ENCODE data around the gene PRKCE.

PRKCE gene

GRCh38 chr2:45731141-45731540 lies 79.7 kb downstream of the PRKCE start:
- Histone ChIP-seq H4K8ac (ENCODE audit: low read length) (no peak overlapping the region), H3K14ac (ENCODE audit: low read length in 2 of 2) (no peak overlapping the region), H3K4me1 (ENCODE audit: control insufficient read depth, insufficient read depth, low read depth, low read length) (no peaks in the 10 kb centered on the region), H3K79me1 (replicated peaks; ENCODE audit: low read length, poor library complexity, severe bottlenecking) (peaks cover 13% of the 10 kb centered on the region), H2AFZ (ENCODE audit: low read depth, low read length) (no peak overlapping the region), H3K4me3 (ENCODE audit: insufficient read depth in 1 of 2, low read depth in 1 of 2, low read length in 2 of 2) (no peak overlapping the region), H3K9me3 (ENCODE audit: control insufficient read depth, low read length) (no peaks in the 10 kb centered on the region), H2BK5ac (ENCODE audit: low read depth, low read length, poor library complexity, severe bottlenecking) (no peak overlapping the region), H4K91ac (ENCODE audit: low read length) (no peak overlapping the region), H3K9ac (ENCODE audit: low read length) (no peak overlapping the region), H3K27ac (ENCODE audit: low read length, poor library complexity, severe bottlenecking) (no peak overlapping the region), H2BK12ac (ENCODE audit: low read length in 2 of 2) (no peak overlapping the region), H2BK15ac (ENCODE audit: low read depth, poor library complexity, severe bottlenecking) (no peak overlapping the region), H3K18ac (ENCODE audit: low read depth in 1 of 2, low read length in 2 of 2) (no peak overlapping the region), H3K36me3 (ENCODE audit: control insufficient read depth in 1 of 2, insufficient read depth in 2 of 2, low read depth in 1 of 2, low read length in 2 of 2) (no peaks in the 10 kb centered on the region), H3K4ac (ENCODE audit: low read depth in 1 of 2, low read length in 2 of 2) (no peak overlapping the region), H3K27me3 (ENCODE audit: control insufficient read depth in 1 of 2, insufficient read depth in 1 of 2, low read length in 2 of 2) (no peaks in the 10 kb centered on the region), H3K4me2 (ENCODE audit: low read length, poor library complexity, severe bottlenecking) (no peak overlapping the region), H2BK120ac (ENCODE audit: low read depth, low read length) (no peak overlapping the region), H2AK5ac (ENCODE audit: low read length, severe bottlenecking) (no peak overlapping the region), H3K23ac (ENCODE audit: low read length in 2 of 2) (no peak overlapping the region)
- DNase-seq = no peak

DNA sequence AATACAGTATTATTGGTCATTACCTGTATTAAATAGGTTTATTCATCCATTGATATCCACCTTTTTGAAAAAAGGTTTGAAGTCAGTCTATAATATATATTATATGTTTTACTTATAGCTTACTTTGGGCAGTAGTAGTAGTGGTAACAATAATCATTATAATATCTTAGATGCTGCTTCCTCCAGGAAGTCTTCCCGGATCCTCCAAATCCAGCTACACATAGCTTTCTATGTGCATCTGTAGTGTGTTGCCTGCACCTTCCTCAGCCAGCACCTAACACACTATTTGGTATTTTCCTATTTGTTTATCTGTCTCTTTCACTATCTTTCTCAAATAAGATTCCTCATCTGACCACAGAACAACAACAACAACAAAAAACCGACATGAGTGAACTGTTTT lies 81.0 kb downstream of the PRKCE start:
- H3K4me1 ChIP-seq (ENCODE audit: control insufficient read depth, insufficient read depth, low read depth, low read length) = no peaks in the 10 kb centered on the region
- H3K9me3 ChIP-seq (ENCODE audit: control insufficient read depth, low read length) = no peaks in the 10 kb centered on the region
- H2BK15ac ChIP-seq (ENCODE audit: low read depth, poor library complexity, severe bottlenecking) = no peak overlapping the region
- H2BK12ac ChIP-seq (ENCODE audit: low read length in 2 of 2) = no peak overlapping the region
- H3K27ac ChIP-seq (ENCODE audit: low read length, poor library complexity, severe bottlenecking) = no peak overlapping the region
- no peak overlapping the region for H3K4me3 ChIP-seq (ENCODE audit: insufficient read depth in 1 of 2, low read depth in 1 of 2, low read length in 2 of 2)
- H3K36me3 ChIP-seq (ENCODE audit: control insufficient read depth in 1 of 2, insufficient read depth in 2 of 2, low read depth in 1 of 2, low read length in 2 of 2) = peaks cover 0 to 3% of the 10 kb centered on the region in 2 experiments
- no peak overlapping the region for H4K91ac ChIP-seq (ENCODE audit: low read length)
- no peak overlapping the region for H3K4me2 ChIP-seq (ENCODE audit: low read length, poor library complexity, severe bottlenecking)
- 94% methylated on average over 2 of the region's 2 CpGs for WGBS
- H2AFZ ChIP-seq (ENCODE audit: low read depth, low read length) = no peak overlapping the region
- no peak overlapping the region for H3K18ac ChIP-seq (ENCODE audit: low read depth in 1 of 2, low read length in 2 of 2)
- H4K8ac ChIP-seq (ENCODE audit: low read length) = no peak overlapping the region
- H2BK5ac ChIP-seq (ENCODE audit: low read depth, low read length, poor library complexity, severe bottlenecking) = no peak overlapping the region
- H3K4ac ChIP-seq (ENCODE audit: low read depth in 1 of 2, low read length in 2 of 2) = no peak overlapping the region
- no peak overlapping the region for H3K9ac ChIP-seq (ENCODE audit: low read length)
- no peak overlapping the region for H2AK5ac ChIP-seq (ENCODE audit: low read length, severe bottlenecking)
- H3K14ac ChIP-seq (ENCODE audit: low read length in 2 of 2) = no peak overlapping the region
- no peak for DNase-seq
- no peaks in the 10 kb centered on the region for H3K27me3 ChIP-seq (ENCODE audit: control insufficient read depth in 1 of 2, insufficient read depth in 1 of 2, low read length in 2 of 2)
- peaks cover 13% of the 10 kb centered on the region for H3K79me1 ChIP-seq (replicated peaks; ENCODE audit: low read length, poor library complexity, severe bottlenecking)
- no peak overlapping the region for H2BK120ac ChIP-seq (ENCODE audit: low read depth, low read length)
- H3K23ac ChIP-seq (ENCODE audit: low read length in 2 of 2) = no peak overlapping the region

- H3K14ac ChIP-seq (ENCODE audit: low read length in 2 of 2) = no peak overlapping the region
- H2BK120ac ChIP-seq (ENCODE audit: low read depth, low read length) = no peak overlapping the region
- no peak overlapping the region for H2BK15ac ChIP-seq (ENCODE audit: low read depth, poor library complexity, severe bottlenecking)
- H3K36me3 ChIP-seq (ENCODE audit: control insufficient read depth in 1 of 2, insufficient read depth in 2 of 2, low read depth in 1 of 2, low read length in 2 of 2) = peaks cover 0 to 6% of the 10 kb centered on the region in 2 experiments
- H3K9ac ChIP-seq (ENCODE audit: low read length) = no peak overlapping the region
- no peak overlapping the region for H3K23ac ChIP-seq (ENCODE audit: low read length in 2 of 2)
- H3K27ac ChIP-seq (ENCODE audit: low read length, poor library complexity, severe bottlenecking) = no peak overlapping the region
- H2BK12ac ChIP-seq (ENCODE audit: low read length in 2 of 2) = no peak overlapping the region
- no peak overlapping the region for H3K18ac ChIP-seq (ENCODE audit: low read depth in 1 of 2, low read length in 2 of 2)
- H3K4me3 ChIP-seq (ENCODE audit: insufficient read depth in 1 of 2, low read depth in 1 of 2, low read length in 2 of 2) = no peak overlapping the region
- no peak overlapping the region for H2AK5ac ChIP-seq (ENCODE audit: low read length, severe bottlenecking)
- no peak overlapping the region for H2BK5ac ChIP-seq (ENCODE audit: low read depth, low read length, poor library complexity, severe bottlenecking)
- no peak overlapping the region for H3K4ac ChIP-seq (ENCODE audit: low read depth in 1 of 2, low read length in 2 of 2)
- H2AFZ ChIP-seq (ENCODE audit: low read depth, low read length) = no peak overlapping the region
- H3K4me2 ChIP-seq (ENCODE audit: low read length, poor library complexity, severe bottlenecking) = no peak overlapping the region
- no peaks in the 10 kb centered on the region for H3K4me1 ChIP-seq (ENCODE audit: control insufficient read depth, insufficient read depth, low read depth, low read length)
- H3K27me3 ChIP-seq (ENCODE audit: control insufficient read depth in 1 of 2, insufficient read depth in 1 of 2, low read length in 2 of 2) = no peaks in the 10 kb centered on the region
- peaks cover 13% of the 10 kb centered on the region for H3K79me1 ChIP-seq (replicated peaks; ENCODE audit: low read length, poor library complexity, severe bottlenecking)
- H4K91ac ChIP-seq (ENCODE audit: low read length) = no peak overlapping the region
- H4K8ac ChIP-seq (ENCODE audit: low read length) = no peak overlapping the region
- 89% methylated on average over 3 of the region's 3 CpGs for WGBS
- no peak for DNase-seq
- H3K9me3 ChIP-seq (ENCODE audit: control insufficient read depth, low read length) = no peaks in the 10 kb centered on the region
These were observed 81.5 kb downstream of the PRKCE start for GRCh38 chr2:45732946-45733345.

DNA sequence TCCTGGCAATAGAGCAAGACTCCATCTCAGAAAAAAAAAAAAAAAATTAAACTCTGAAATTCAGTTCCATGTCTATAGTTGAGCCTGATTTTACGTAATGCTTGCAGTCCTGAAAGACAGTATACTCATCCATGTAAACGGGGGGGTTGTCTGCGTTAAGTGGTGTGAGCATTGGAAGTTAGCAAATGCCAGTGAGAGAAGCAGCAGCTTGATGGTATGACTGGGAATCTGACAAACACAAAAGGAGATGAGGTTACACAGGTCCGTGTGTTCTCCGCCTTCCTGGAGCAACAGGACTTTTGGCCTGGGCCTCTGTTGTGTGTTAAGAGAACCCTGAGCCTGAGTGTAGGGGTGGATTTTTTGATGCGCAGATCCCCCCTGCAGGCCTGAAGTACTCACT lies 82.9 kb downstream of the PRKCE start:
- no peak overlapping the region for H3K27ac ChIP-seq (ENCODE audit: low read length, poor library complexity, severe bottlenecking)
- no peaks in the 10 kb centered on the region for H3K4me1 ChIP-seq (ENCODE audit: control insufficient read depth, insufficient read depth, low read depth, low read length)
- no peak overlapping the region for H3K18ac ChIP-seq (ENCODE audit: low read depth in 1 of 2, low read length in 2 of 2)
- H4K91ac ChIP-seq (ENCODE audit: low read length) = no peak overlapping the region
- no peak overlapping the region for H3K9ac ChIP-seq (ENCODE audit: low read length)
- peaks cover 11% of the 10 kb centered on the region for H3K79me1 ChIP-seq (replicated peaks; ENCODE audit: low read length, poor library complexity, severe bottlenecking)
- peak overlapping the region in 1 of 2 experiments; percentile 27 for H3K23ac ChIP-seq (ENCODE audit: low read length in 2 of 2)
- DNase-seq = no peak
- no peak overlapping the region for H4K8ac ChIP-seq (ENCODE audit: low read length)
- no peak overlapping the region for H2AFZ ChIP-seq (ENCODE audit: low read depth, low read length)
- H3K9me3 ChIP-seq (ENCODE audit: control insufficient read depth, low read length) = no peaks in the 10 kb centered on the region
- no peak overlapping the region for H3K4ac ChIP-seq (ENCODE audit: low read depth in 1 of 2, low read length in 2 of 2)
- H3K4me3 ChIP-seq (ENCODE audit: insufficient read depth in 1 of 2, low read depth in 1 of 2, low read length in 2 of 2) = no peak overlapping the region
- H2BK120ac ChIP-seq (ENCODE audit: low read depth, low read length) = no peak overlapping the region
- WGBS = 92% methylated on average over 6 of the region's 6 CpGs
- H2BK15ac ChIP-seq (ENCODE audit: low read depth, poor library complexity, severe bottlenecking) = no peak overlapping the region
- H3K27me3 ChIP-seq (ENCODE audit: control insufficient read depth in 1 of 2, insufficient read depth in 1 of 2, low read length in 2 of 2) = no peaks in the 10 kb centered on the region
- H3K36me3 ChIP-seq (ENCODE audit: control insufficient read depth in 1 of 2, insufficient read depth in 2 of 2, low read depth in 1 of 2, low read length in 2 of 2) = peaks cover 0 to 6% of the 10 kb centered on the region in 2 experiments
- H2AK5ac ChIP-seq (ENCODE audit: low read length, severe bottlenecking) = no peak overlapping the region
- H2BK12ac ChIP-seq (ENCODE audit: low read length in 2 of 2) = no peak overlapping the region
- H3K4me2 ChIP-seq (ENCODE audit: low read length, poor library complexity, severe bottlenecking) = no peak overlapping the region
- no peak overlapping the region for H2BK5ac ChIP-seq (ENCODE audit: low read depth, low read length, poor library complexity, severe bottlenecking)
- peak overlapping the region in 1 of 2 experiments; percentile 41 for H3K14ac ChIP-seq (ENCODE audit: low read length in 2 of 2)

Measured in mesenchymal stem cell (in vitro differentiated cells and primary cell).